Cerebellar cortex (tissue), 1 donor: ENCODE measurements around the gene RBM23.
"Not testable (repeated sequence)": the region's sequence is repeated elsewhere in the genome, so short reads cannot be mapped to it uniquely, and the experiment has no call there.

Source experiments
- DNase-seq: peaks from one replicate; pipeline ENCODE4 v3.0.0-alpha.2; 2015; ENCODE audit warnings: low spot score

The RBM23 gene

DNA sequence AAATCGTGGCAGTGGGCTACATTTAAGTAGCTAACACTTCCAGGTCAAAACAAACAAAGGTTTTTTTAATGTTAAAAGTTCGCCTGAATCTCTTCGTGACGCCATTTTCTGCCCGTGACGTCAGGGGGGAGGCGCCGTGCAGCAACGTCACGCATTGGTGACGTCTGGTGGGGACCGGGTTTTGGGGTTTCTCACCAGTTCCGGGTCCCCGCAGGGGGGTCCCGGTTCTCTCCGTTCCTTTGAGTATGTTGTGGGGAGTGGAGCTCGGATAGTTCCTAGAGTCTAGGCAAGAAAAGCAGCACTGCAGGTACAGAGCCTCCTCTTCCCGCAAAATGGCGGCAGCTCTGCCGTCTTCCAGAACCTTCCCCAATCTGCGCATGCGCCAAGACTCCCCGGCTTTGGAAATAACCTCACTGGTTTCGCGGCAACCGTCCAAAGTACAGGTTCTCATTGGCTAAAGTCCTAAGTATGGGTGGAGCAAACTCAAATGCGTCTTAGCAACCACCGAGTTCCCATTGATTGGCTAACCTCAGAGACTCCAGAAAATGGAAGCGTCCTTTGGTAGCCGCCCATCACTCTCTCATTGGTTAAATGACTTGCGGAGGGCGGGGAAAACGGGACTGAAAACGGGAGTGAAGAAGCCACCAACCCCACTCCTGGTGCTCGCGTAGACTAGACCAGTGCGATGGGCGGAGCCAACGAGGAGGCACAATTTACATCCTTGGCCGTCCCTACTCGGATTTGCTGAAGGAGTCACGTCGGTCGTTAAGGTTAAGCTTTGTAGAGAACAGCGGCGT is at the start of gene RBM23:
TSS of gene RBM23 (minus strand) at position 346 of the 797 bp plus-strand sequence.
- DNase-seq, result peak; percentile 100

DNA sequence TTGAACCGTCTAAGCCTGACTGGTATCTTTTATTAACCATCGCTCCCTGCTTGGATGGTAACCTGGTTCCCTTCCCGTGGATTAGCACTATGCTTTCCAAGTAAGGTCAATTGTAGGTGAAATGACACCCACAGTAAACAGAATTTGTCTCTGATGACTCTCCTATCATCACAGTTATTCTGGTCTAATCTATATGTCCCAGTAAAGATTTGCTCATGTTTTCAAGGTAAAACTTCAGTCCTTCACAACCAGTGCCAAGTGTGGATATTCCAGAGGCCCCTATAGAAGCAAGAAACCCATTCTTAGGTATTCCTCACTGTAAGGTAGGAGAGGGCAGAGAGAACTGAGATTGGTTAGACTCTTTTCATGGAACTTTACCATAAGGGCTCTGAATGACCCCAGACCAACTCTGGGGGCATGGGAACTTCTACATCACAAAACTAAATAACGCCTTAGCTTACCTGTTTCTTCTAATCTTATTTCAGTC is 47.9 kb upstream of the RBM23 start:
- DNase-seq, result no peak

DNA sequence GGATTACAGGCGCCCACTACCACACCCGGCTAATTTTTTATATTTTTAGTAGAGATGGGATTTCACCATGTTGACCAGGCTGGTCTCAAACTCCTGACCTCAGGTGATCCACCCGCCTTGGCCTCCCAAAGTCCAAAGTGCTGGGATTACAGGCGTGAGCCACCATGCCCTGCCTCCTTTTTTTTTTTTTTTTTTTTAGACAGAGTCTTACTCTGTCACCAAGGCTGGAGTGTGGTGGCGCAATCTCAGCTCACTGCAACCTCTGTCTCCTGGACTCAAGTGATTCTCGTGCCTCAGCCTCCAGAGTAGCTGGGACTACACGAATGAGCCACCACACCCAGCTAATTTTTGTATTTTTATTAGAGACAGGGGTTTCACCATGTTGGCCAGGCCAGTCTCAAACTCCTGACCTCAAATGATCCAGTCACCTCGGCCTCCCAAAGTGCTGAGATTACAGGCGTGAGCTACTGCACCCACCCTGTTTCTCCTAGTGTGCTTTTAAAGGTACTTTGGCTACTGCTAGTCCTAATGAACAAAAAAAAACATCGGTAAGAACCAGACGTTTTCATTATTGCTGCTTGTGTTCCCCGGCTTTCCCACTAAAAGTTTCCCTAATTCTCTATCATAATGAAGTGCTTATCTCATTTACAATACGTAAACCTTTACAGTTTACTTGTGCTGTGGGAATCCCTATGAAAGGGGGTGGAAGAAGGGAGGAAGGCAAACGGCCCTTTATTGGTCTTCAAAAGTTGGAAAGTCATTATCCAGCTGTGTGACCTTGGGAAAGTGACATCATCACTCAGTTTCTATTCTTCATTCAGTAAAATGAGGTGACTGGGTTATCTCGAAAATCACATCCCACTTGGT is 47.2 kb upstream of the RBM23 start:
- DNase-seq, result not testable (repeated sequence)

GRCh38 chr14:22962061-22962676 is 43.2 kb upstream of the RBM23 start:
- DNase-seq, result no peak

DNA sequence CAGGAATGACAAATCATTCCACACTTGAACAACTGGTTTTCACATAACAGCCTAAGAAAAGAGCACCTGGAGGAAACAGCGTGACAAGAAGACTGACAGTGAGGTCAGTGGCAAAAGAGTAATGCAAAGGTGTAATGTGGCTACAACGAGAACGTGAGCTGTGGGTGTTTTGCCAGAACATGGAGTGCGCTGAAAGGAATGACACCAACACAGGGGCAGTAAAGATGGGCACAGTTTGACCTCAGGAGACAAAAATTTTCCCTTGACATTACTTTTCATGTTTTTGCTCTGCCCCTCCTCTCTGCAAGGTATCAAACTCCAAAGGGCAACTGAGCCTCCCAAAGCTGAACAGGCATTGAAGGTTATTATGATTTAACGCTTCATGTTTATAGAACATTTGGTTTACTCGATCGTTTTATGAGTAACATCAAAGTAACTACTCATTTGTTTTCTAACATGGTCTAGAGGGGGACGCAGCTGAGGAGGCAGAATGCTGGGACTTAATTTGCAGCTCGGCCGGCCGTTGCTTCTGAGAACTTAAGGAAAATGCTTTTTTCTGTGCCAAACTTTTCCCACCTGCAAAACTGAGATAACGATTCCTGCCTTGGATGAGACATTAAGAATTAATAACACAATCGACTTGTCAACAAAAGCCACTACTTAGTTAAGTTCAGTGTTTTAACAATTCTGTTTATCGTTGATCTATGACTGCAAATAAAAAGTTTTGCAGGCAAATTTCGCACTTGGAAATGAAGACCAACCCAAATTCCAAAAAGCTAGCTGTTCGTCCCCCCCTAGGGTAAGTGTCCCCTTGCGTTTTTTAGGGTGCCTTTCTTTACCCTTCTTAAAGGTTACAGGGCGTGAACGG is 37.0 kb upstream of the RBM23 start:
- DNase-seq, result no peak

GRCh38 chr14:22952418-22952817 is 33.5 kb upstream of the RBM23 start:
- DNase-seq, result no peak

- DNase-seq, result not testable (repeated sequence)
Measured at GRCh38 chr14:22951795-22952194, 32.8 kb upstream of the RBM23 start.

- DNase-seq, result no peak
Measured at GRCh38 chr14:22945642-22946041, 26.7 kb upstream of the RBM23 start.

GRCh38 chr14:22939684-22940083 is 20.7 kb upstream of the RBM23 start:
- no peak for DNase-seq

DNA sequence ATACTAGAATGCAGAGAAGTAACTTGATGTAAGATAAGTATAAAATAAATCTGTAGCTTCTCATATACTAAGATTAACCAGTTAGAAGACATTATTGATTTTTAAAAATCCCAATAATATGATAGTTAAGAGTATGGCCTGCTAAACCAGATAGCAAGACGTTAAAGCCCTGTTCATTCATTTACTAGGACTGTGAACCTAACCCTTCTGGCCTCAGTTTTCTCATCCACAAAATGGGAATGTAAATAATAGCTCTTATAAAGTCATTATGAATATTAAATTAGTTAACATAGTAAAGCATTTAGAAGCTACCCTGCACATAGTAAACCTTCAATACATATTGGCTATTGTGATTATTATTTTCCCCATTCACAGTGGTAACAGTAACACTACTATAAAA is 16.2 kb upstream of the RBM23 start:
- no peak for DNase-seq

- DNase-seq, result no peak
Measured at GRCh38 chr14:22932146-22932545, 13.2 kb upstream of the RBM23 start.

DNA sequence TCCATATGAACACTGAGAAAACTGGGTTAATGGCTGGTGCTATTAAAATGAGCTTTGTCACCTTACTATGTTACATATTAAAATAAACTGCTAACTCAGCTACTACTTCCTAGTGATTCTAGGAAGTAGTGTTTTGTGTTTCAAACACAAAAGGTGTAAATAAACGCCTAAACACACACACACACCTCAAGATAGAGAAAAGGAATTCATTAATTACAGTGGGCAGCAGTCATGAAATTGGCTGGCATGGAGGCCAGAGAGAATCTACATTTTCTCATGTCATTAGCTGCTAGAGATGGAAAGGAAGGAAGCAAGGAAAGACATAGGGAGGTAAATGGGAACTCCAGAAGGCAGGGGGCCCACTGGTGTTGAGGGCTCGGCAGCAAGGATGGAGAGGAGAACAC is 11.0 kb upstream of the RBM23 start:
- DNase-seq, result no peak

- DNase-seq, result peak; percentile 100
Measured at GRCh38 chr14:22929104-22929960, 10.4 kb upstream of the RBM23 start, which contains the start of gene PRMT5. TSS of gene PRMT5 (minus strand) at chr14:22929376. CDS start at chr14:22929361, 15 bp downstream.

- DNase-seq, result no peak
Measured at GRCh38 chr14:22928237-22929103, 9.5 kb upstream of the RBM23 start.

DNA sequence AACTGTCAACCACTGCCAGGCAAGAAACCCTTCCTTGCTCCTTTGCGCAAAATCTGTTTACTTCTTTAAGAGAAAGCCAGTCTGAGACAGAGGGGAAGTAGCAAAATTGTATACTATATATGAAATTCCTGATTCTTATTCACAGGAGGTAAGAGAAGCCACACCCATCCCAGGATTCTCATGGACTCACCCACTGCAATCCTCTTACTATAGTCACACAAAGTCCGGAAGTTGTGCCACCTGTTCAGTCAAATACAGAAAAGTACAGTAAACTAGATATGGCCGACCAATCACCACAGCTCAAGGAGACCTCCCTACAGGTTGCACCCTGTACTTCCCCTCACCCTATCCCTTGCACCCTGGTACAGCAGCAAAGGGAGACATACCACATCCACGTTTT is 7.4 kb upstream of the RBM23 start:
- DNase-seq, result no peak

GRCh38 chr14:22925513-22925912 is 6.6 kb upstream of the RBM23 start:
- DNase-seq, result no peak

- no peak for DNase-seq
Measured at GRCh38 chr14:22923746-22924145, 4.8 kb upstream of the RBM23 start.

DNA sequence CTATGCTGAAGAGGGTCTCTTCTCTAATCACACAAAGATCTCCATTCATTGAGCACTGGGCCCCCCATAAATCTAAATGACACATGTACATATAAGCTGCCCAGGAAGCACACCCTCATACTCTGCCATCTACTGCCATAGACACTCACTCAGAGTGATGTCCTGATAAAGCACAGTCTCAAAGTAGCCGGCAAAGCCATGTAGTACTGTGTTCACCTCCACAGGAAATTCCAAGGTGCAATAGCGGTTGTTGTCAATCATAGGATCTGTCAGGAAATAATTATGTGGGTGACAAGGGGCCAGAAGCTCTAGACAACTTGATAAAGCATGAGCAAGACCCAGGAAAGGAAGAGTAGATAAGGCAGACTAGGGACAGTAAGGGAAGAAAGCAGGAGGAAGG is 3.3 kb upstream of the RBM23 start:
- DNase-seq, result no peak

- DNase-seq, result no peak
Measured at GRCh38 chr14:22920697-22921096, 1.7 kb upstream of the RBM23 start.

- DNase-seq, result no peak
Measured at GRCh38 chr14:22919601-22919921, 612 bp upstream of the RBM23 start.
